Testis (tissue), 2 donors: ENCODE measurements around the gene TROAP.

Experiments
- POLR2A ChIP-seq: fragments of 450-650 bp; IDR thresholded peaks from one replicate; pipeline ENCODE4 v1.6.1; 2017; ENCODE audit warnings: antibody characterized with exemption, mild to moderate bottlenecking, moderate library complexity
- TF ChIP-seq, protein P1 (sequence below), 3 experiments: fragments of 450-650 bp in 2 of 3; fragments of 200-600 bp in 1 of 3; sonication (generic) in 1 of 3; IDR thresholded peaks; one replicate each; pipeline ENCODE4 v1.5.1; 2016 to 2019; ENCODE audit warnings: antibody characterized with exemption in 3 of 3, mild to moderate bottlenecking in 2 of 3, moderate library complexity in 1 of 3

DNA sequence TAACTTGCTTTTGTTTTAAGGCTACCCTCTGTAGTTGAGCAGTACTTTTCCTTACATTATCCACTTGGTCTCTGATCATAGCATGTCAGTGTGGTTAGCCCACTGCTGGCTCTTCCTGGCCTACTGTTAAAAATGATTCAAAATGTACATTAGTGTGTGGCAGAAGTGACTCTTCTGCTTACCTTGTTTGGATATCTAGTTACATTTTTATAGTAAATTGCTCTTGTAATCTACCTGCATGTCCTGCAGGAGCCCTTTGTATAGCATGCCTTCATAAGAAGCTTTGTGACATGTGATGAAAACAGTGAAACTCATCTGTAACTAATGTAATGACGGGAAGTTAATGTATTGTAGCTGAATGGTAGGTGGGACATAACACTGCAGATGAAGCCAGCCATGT lies 52.4 kb downstream of the TROAP start:
- TF ChIP-seq, protein P1, sequence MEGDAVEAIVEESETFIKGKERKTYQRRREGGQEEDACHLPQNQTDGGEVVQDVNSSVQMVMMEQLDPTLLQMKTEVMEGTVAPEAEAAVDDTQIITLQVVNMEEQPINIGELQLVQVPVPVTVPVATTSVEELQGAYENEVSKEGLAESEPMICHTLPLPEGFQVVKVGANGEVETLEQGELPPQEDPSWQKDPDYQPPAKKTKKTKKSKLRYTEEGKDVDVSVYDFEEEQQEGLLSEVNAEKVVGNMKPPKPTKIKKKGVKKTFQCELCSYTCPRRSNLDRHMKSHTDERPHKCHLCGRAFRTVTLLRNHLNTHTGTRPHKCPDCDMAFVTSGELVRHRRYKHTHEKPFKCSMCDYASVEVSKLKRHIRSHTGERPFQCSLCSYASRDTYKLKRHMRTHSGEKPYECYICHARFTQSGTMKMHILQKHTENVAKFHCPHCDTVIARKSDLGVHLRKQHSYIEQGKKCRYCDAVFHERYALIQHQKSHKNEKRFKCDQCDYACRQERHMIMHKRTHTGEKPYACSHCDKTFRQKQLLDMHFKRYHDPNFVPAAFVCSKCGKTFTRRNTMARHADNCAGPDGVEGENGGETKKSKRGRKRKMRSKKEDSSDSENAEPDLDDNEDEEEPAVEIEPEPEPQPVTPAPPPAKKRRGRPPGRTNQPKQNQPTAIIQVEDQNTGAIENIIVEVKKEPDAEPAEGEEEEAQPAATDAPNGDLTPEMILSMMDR (IDR thresholded peaks at IDR 0.05): no peak
- no peak for TF ChIP-seq POLR2A
